CD14-positive monocyte (primary cell): ENCODE results near the gene ABCA12. TPM values are rescaled to one million over a fixed set of nuclear protein-coding genes. Genes with fewer than 3 reads are reported as not detected.

ENCODE experiments used
- DNase-seq, 3 donors: peaks; one replicate each; pipeline ENCODE4 v3.0.0-alpha.2; 2011 to 2022
- H2AFZ ChIP-seq: 2 replicates; pipeline ENCODE4 v1.6.0; 2012; ENCODE audit warnings: mild to moderate bottlenecking, low read depth, low read length, inconsistent platforms; ENCODE audit not compliant: insufficient read depth, poor library complexity, severe bottlenecking
- H3K27ac ChIP-seq, 2 donors: 1 replicate in 1 of 2; 2 replicates in 1 of 2; pipeline ENCODE4 v1.5.1; 2012 to 2013; ENCODE audit warnings: low read length in 2 of 2, control low read depth in 1 of 2, inconsistent platforms in 1 of 2, low read depth in 1 of 2, mild to moderate bottlenecking in 1 of 2
- H3K27me3 ChIP-seq, 2 donors: one replicate each; pipeline versions ENCODE4 v1.6.0 to v1.6.1; 2011 to 2013; ENCODE audit warnings: low read length in 2 of 2; ENCODE audit not compliant: control insufficient read depth in 2 of 2, insufficient read depth in 2 of 2
- H3K36me3 ChIP-seq, 2 donors: replicated peaks in 1 of 2; 1 replicate in 1 of 2; 2 replicates in 1 of 2; pipeline versions ENCODE4 v1.5.1 to v1.6.1; 2012 to 2013; ENCODE audit warnings: low read length in 2 of 2, control low read depth in 1 of 2, inconsistent platforms in 1 of 2, mild to moderate bottlenecking in 1 of 2; ENCODE audit not compliant: insufficient read depth in 2 of 2, control insufficient read depth in 1 of 2
- H3K4me1 ChIP-seq, 2 donors: 1 replicate in 1 of 2; 2 replicates in 1 of 2; pipeline versions ENCODE4 v1.5.1 to v1.6.1; 2012 to 2013; ENCODE audit warnings: low read length in 2 of 2, control low read depth in 1 of 2, inconsistent platforms in 1 of 2, mild to moderate bottlenecking in 1 of 2, moderate library complexity in 1 of 2; ENCODE audit not compliant: insufficient read depth in 2 of 2, control insufficient read depth in 1 of 2
- H3K4me2 ChIP-seq: replicated peaks from 2 replicates; pipeline ENCODE3; 2012; ENCODE audit warnings: low read length, moderate library complexity, mild to moderate bottlenecking; ENCODE audit not compliant: poor library complexity, severe bottlenecking; ENCODE audit errors: extremely low read depth
- H3K4me3 ChIP-seq, 3 experiments: fragments of 200-600 bp in 1 of 3; sonication (generic) in 1 of 3; replicated peaks in 1 of 3; 1 replicate in 2 of 3; 2 replicates in 1 of 3; pipeline ENCODE4 v1.5.1; 2011 to 2013; ENCODE audit warnings: low read length in 3 of 3, mild to moderate bottlenecking in 3 of 3, control low read depth in 2 of 3, low read depth in 2 of 3, inconsistent platforms in 1 of 3, moderate library complexity in 1 of 3
- H3K79me2 ChIP-seq: 2 replicates; pipeline ENCODE4 v1.6.0; 2012; ENCODE audit warnings: mild to moderate bottlenecking, control low read depth, inconsistent platforms, low read length, moderate library complexity; ENCODE audit not compliant: insufficient read depth
- H3K9ac ChIP-seq: 2 replicates; pipeline ENCODE4 v1.6.0; 2017; ENCODE audit warnings: low read length, mild to moderate bottlenecking; ENCODE audit not compliant: insufficient read depth, poor library complexity, severe bottlenecking
- H3K9me3 ChIP-seq, 2 donors: replicated peaks in 1 of 2; 1 replicate in 1 of 2; 2 replicates in 1 of 2; pipeline versions ENCODE4 v1.5.1 to v1.6.1; 2012 to 2013; ENCODE audit warnings: low read length in 2 of 2, control low read depth in 1 of 2; ENCODE audit not compliant: control insufficient read depth in 1 of 2, insufficient read depth in 1 of 2
- H4K20me1 ChIP-seq: 2 replicates; pipeline ENCODE4 v1.6.0; 2012; ENCODE audit warnings: mild to moderate bottlenecking, low read length, control low read depth, moderate library complexity; ENCODE audit not compliant: insufficient read depth
- H3K27ac Mint-ChIP-seq, 7 donors: one replicate each; pipeline ENCODE4 v1.8.0; 2020; ENCODE audit warnings: mild to moderate bottlenecking in 7 of 7, mixed read lengths in 7 of 7, moderate library complexity in 6 of 7, inconsistent platforms in 2 of 7
- H3K27me3 Mint-ChIP-seq, 3 donors: one replicate each; pipeline ENCODE4 v1.8.0; 2021 to 2022; ENCODE audit warnings: low read depth in 3 of 3, mild to moderate bottlenecking in 3 of 3, mixed read lengths in 3 of 3, moderate library complexity in 3 of 3, inconsistent platforms in 1 of 3
- H3K36me3 Mint-ChIP-seq, 2 donors: one replicate each; pipeline ENCODE4 v1.8.0; 2020; ENCODE audit warnings: mixed read lengths in 2 of 2, inconsistent platforms in 1 of 2, mild to moderate bottlenecking in 1 of 2
- H3K4me1 Mint-ChIP-seq: one replicate; pipeline ENCODE4 v1.8.0; 2020; ENCODE audit warnings: mild to moderate bottlenecking, mixed read lengths
- H3K4me3 Mint-ChIP-seq, 2 donors: one replicate each; pipeline ENCODE4 v1.8.0; 2020; ENCODE audit warnings: mild to moderate bottlenecking in 2 of 2, mixed read lengths in 2 of 2, moderate library complexity in 1 of 2
- H3K9me3 Mint-ChIP-seq, 7 donors: one replicate each; pipeline ENCODE4 v1.8.0; 2020 to 2022; ENCODE audit warnings: mixed read lengths in 7 of 7, mild to moderate bottlenecking in 6 of 7, moderate library complexity in 6 of 7, inconsistent platforms in 2 of 7
- CTCF ChIP-seq: fragments of 200-600 bp; IDR thresholded peaks from one replicate; pipeline ENCODE4 v1.8.0; 2022; ENCODE audit warnings: antibody characterized with exemption, mild to moderate bottlenecking
- WGBS: methylation state at CpG from one replicate; pipeline ENCODE4 v1.1.5; 2013; ENCODE audit warnings: missing lambda C conversion rate; ENCODE audit not compliant: insufficient coverage; 5-methylcytosine and 5-hydroxymethylcytosine counted together
- intact Hi-C, 2 donors: fragments of 100-400 bp; cut with micrococcal nuclease; formaldehyde crosslinking; loops; one replicate each; pipeline versions ENCODE4 v1.15.0 to v1.15.1; 2023
- polyA plus RNA-seq, 3 donors: library from polyadenylated mRNA; depleted of rRNA in 1 of 3; unstranded in 2 of 3; stranded (reverse) in 1 of 3; fragments of 300-500 nt in 2 of 3; fragments of >200 nt in 1 of 3; fragmentation: Illumina TruSeq in 2 of 3; gene quantifications; 1 replicate in 2 of 3; 2 replicates in 1 of 3; pipeline ENCODE4 v1.2.3, GENCODE V29; 2012 to 2021

The ABCA12 gene
- polyA plus RNA-seq, 3 donors = not detected

DNA sequence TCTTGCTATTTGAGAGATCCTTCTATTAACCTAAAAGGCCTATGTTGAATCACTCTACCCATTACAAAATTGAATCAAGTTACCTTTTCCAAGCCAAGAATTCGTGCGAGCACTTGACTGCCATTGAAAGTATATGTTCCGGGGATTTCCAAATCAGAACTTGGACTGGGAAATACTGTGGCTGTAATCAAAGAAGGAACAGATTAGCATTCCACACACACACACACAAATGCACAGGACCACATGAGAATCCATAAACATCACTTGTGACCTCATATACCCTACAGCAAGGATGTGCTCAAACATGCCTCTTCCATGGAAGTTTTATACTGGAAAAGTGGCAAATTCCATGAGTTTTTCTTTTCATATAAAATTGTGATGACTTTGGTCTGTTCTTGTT, 86.0 kb downstream of the ABCA12 start:
- H3K36me3 Mint-ChIP-seq = no peaks in the 10 kb centered on the region
- Histone ChIP-seq H3K27ac (no peak overlapping the region), H3K4me3 (no peak overlapping the region), H3K9ac (no peak overlapping the region), H3K79me2 (no peaks in the 10 kb centered on the region), H3K9me3 (no peaks in the 10 kb centered on the region), H4K20me1 (no peaks in the 10 kb centered on the region), H3K36me3 (no peaks in the 10 kb centered on the region), H3K4me2 (no peak overlapping the region), H3K27me3 (no peaks in the 10 kb centered on the region), H2AFZ (no peak overlapping the region), H3K4me1 (no peaks in the 10 kb centered on the region)
- no peak for TF ChIP-seq CTCF
- DNase-seq = no peak
- WGBS = no CpG with 5 or more reads among the region's 3 CpGs
- no peaks in the 10 kb centered on the region for H3K27me3 Mint-ChIP-seq
- no peak overlapping the region for H3K27ac Mint-ChIP-seq
- intact Hi-C loops = no loop called here
- no peaks in the 10 kb centered on the region for H3K4me1 Mint-ChIP-seq
- peaks cover 0 to 9% (median 3%) of the 10 kb centered on the region in 7 donors for H3K9me3 Mint-ChIP-seq
- H3K4me3 Mint-ChIP-seq = no peak overlapping the region

DNA sequence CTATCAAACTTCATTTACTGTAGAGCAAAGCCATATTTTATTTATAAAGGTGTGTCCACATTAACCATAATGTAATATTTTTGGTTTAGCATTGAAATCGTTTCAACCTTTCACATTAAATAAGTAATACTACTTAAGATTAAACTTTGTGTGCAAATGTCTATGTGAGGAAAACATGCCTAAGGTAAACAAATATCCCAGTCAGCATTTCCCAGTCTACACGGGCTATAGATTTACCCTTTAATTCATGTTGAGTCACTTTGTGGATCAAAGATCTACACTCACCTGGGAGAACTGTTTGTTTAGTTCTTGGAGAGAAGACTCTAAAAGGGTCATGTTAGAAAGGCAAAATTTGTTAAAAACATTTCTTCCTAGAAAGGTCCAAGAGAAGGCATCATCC, 89.1 kb downstream of the ABCA12 start:
- H3K4me2 ChIP-seq = no peak overlapping the region
- no peak overlapping the region for H3K9ac ChIP-seq
- Mint-ChIP-seq H3K27ac (no peak overlapping the region), H3K4me1 (no peaks in the 10 kb centered on the region), H3K27me3 (no peaks in the 10 kb centered on the region), H3K36me3 (no peaks in the 10 kb centered on the region), H3K4me3 (no peak overlapping the region), H3K9me3 (peaks cover 2 to 9% (median 5%) of the 10 kb centered on the region in 7 donors)
- H2AFZ ChIP-seq = no peak overlapping the region
- no peaks in the 10 kb centered on the region for H4K20me1 ChIP-seq
- TF ChIP-seq CTCF = no peak
- H3K36me3 ChIP-seq = no peaks in the 10 kb centered on the region
- no peak overlapping the region for H3K27ac ChIP-seq
- no peaks in the 10 kb centered on the region for H3K27me3 ChIP-seq
- no peaks in the 10 kb centered on the region for H3K79me2 ChIP-seq
- no CpG with 5 or more reads among the region's 2 CpGs for WGBS
- no peaks in the 10 kb centered on the region for H3K9me3 ChIP-seq
- DNase-seq = no peak
- no peaks in the 10 kb centered on the region for H3K4me1 ChIP-seq
- no peak overlapping the region for H3K4me3 ChIP-seq
- intact Hi-C loops = no loop called here
